ENCODE results near the gene SLC44A3. TPM values are rescaled to one million over a fixed set of nuclear protein-coding genes. Genes with fewer than 3 reads are reported as not detected.

Gene SLC44A3
- total RNA-seq, 4 donors from 2014 or later: 0.19 TPM; not detected in 3

DNA sequence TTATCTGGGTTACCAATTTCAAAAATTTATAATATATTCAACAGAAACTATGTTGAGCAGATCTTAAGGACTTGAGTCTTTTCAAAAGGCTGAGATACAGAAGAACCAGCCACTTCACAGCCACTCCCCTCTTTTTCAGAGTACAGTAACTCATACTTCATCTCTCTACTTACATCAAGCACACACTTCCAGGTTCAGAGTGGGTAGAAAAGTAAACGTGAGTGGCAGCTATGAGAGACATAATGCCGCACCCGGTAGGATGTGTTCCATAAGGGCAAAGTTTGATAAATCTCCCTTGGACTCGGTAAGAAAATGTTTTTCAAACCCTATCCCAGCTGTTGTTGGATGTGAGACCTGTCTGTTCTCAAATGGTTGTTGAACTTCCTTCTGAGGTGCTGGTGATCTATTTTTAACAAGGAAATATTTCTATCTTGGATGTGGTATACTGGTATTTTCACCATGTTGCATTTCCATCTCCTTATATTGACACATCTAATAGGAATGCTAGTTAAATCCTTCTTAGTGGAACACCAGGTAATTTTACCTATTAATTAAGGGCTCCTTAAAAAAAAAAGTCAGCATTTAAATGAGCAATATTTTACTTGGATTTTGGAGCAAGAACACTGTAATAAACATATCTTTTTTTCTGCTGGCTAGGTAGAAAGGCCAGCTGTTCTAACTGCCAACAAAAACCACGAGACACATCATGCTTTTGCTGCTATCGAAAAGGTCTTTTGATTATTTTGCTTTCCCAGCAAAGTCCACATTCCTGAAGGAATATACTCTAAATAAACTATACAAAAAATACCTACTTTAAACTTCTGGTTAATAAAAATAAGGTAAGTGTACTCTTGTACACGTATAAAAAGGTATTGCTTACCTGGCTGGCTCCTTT lies 78.6 kb downstream of the SLC44A3 start:
- in situ Hi-C loops (cut with MboI; ENCODE audit: low sequenced_read_pairs in 4 of 4): no loop called here
- TF ChIP-seq, protein P1, sequence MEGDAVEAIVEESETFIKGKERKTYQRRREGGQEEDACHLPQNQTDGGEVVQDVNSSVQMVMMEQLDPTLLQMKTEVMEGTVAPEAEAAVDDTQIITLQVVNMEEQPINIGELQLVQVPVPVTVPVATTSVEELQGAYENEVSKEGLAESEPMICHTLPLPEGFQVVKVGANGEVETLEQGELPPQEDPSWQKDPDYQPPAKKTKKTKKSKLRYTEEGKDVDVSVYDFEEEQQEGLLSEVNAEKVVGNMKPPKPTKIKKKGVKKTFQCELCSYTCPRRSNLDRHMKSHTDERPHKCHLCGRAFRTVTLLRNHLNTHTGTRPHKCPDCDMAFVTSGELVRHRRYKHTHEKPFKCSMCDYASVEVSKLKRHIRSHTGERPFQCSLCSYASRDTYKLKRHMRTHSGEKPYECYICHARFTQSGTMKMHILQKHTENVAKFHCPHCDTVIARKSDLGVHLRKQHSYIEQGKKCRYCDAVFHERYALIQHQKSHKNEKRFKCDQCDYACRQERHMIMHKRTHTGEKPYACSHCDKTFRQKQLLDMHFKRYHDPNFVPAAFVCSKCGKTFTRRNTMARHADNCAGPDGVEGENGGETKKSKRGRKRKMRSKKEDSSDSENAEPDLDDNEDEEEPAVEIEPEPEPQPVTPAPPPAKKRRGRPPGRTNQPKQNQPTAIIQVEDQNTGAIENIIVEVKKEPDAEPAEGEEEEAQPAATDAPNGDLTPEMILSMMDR (IDR thresholded peaks at IDR 0.05 in 4 of 5, conservative IDR thresholded peaks at IDR 0.05 in 1 of 5): no peak
- TF ChIP-seq POLR2A (IDR thresholded peaks at IDR 0.05): no peak
- H3K36me3 ChIP-seq: no peaks in the 10 kb centered on the region
- H3K27ac ChIP-seq: no peak overlapping the region
- no peak for ATAC-seq
- no peaks in the 10 kb centered on the region for H3K4me1 ChIP-seq
- no peak overlapping the region for H3K4me3 ChIP-seq
- no peak for DNase-seq
- no peaks in the 10 kb centered on the region for H3K9me3 ChIP-seq
- intact Hi-C loops (cut with DNase I; ENCODE audit: low total_unique reads): no loop called here
- H3K27me3 ChIP-seq: no peaks in the 10 kb centered on the region

DNA sequence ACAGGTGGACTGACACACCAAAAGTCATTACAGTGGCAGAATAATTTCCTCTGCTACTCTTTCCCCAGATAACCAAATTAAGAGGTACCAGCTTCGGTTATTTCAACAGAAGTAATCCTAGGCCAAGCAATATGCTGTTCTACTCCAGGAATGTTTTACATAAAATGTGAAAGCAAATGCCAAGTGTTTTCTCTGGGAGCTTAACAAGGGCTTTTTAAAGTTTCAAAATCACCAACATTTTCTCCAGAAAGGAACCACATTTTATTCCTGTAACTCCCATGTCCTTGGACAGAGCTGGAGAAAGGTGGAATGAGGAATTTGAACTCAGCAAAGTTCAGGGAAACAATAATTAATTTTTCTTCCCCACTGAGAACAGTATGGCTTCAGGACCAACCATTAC lies 79.6 kb downstream of the SLC44A3 start:
- Histone ChIP-seq H3K36me3 (no peaks in the 10 kb centered on the region), H3K4me3 (no peak overlapping the region), H3K9me3 (no peaks in the 10 kb centered on the region), H3K27ac (no peak overlapping the region), H3K4me1 (no peaks in the 10 kb centered on the region), H3K27me3 (no peaks in the 10 kb centered on the region)
- ATAC-seq: no peak
- intact Hi-C loops (cut with DNase I; ENCODE audit: low total_unique reads): no loop called here
- no peak for DNase-seq
- in situ Hi-C loops (cut with MboI; ENCODE audit: low sequenced_read_pairs in 4 of 4): no loop called here
- no peak for TF ChIP-seq POLR2A (IDR thresholded peaks at IDR 0.05)
- TF ChIP-seq, protein P1 (IDR thresholded peaks at IDR 0.05 in 4 of 5, conservative IDR thresholded peaks at IDR 0.05 in 1 of 5): no peak

DNA sequence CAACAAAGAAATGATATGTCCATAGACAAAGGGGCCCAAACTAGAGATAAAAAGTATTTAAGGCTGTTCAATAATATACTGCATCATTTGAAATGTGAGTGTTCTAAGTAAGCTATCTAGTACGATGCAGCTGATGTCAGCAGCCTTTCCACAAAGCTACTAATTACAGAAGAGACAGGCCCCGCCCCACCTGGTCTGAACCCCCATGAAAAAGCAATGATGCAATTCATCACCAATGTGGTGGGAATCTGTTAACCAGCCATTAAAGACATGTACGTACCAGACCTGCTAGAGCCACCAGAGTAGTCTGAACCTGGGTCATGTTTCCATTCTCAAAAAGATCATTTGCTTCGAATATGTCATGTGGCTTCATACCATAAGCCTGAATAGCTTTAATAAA lies 81.7 kb downstream of the SLC44A3 start:
- H3K27me3 ChIP-seq: no peaks in the 10 kb centered on the region
- no peak for ATAC-seq
- TF ChIP-seq, protein P1 (IDR thresholded peaks at IDR 0.05 in 4 of 5, conservative IDR thresholded peaks at IDR 0.05 in 1 of 5): no peak
- no peak for TF ChIP-seq POLR2A (IDR thresholded peaks at IDR 0.05)
- H3K4me3 ChIP-seq: no peak overlapping the region
- no peaks in the 10 kb centered on the region for H3K36me3 ChIP-seq
- no peaks in the 10 kb centered on the region for H3K4me1 ChIP-seq
- DNase-seq: no peak
- no peak overlapping the region for H3K27ac ChIP-seq
- no peaks in the 10 kb centered on the region for H3K9me3 ChIP-seq
- intact Hi-C loops (cut with DNase I; ENCODE audit: low total_unique reads) (no loop called here), in situ Hi-C loops (cut with MboI; ENCODE audit: low sequenced_read_pairs in 4 of 4) (no loop called here)

DNA sequence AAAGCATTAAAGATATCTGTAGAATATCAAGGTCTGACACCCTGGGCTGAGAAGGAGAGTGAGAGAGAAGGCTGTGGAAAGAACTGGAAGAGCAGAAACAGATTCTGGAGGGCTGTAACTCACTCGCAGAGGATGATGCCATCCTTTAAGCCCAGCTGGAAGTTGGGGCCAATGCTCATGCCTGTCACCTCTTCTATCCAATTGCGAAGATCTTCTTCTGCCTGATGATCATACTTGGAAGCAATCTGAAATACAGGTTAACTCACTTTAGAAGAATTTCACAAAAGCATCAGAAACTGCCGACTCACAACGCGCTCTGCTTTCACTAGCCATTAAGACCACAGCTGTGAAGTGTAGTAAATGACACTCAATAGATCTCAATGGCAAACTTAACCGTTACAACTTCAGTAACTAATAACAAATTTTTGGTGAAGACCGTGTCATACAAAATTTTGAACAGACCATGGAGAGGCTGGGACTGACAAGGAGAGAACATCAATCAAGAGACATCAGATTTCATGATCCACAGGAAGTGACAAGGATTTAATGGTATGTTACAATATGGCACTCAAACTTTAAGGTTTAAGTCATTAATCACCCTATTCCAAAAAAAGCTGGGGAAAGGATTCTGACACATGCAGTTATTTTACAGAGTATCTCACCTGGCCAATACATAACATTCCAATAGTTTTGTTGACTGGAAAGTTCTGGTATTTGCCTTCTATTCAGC lies 83.3 kb downstream of the SLC44A3 start:
- Histone ChIP-seq H3K36me3 (no peaks in the 10 kb centered on the region), H3K9me3 (no peaks in the 10 kb centered on the region), H3K27me3 (no peaks in the 10 kb centered on the region), H3K4me1 (no peaks in the 10 kb centered on the region), H3K4me3 (no peak overlapping the region), H3K27ac (no peak overlapping the region)
- no peak for DNase-seq
- intact Hi-C loops (cut with DNase I; ENCODE audit: low total_unique reads) (no loop called here), in situ Hi-C loops (cut with MboI; ENCODE audit: low sequenced_read_pairs in 4 of 4) (no loop called here)
- TF ChIP-seq, protein P1 (IDR thresholded peaks at IDR 0.05 in 4 of 5, conservative IDR thresholded peaks at IDR 0.05 in 1 of 5): no peak
- TF ChIP-seq POLR2A (IDR thresholded peaks at IDR 0.05): no peak
- no peak for ATAC-seq
